GM19372 (cell line): ENCODE results near the gene CFHR2.
A peak's percentile ranks its signal among the peaks of the same experiment; 100 is the strongest.
"Not testable (repeated sequence)": the region's sequence is repeated elsewhere in the genome, so short reads cannot be mapped to it uniquely, and the experiment has no call there.

ENCODE experiments used
- ATAC-seq: cut with Tn5 transposase; IDR thresholded peaks from one replicate; pipeline ENCODE4 v1.9.1; 2021; ENCODE audit warnings: mild to moderate bottlenecking, low read depth, moderate library complexity; ENCODE audit not compliant: unreplicated experiment

Gene CFHR2

DNA sequence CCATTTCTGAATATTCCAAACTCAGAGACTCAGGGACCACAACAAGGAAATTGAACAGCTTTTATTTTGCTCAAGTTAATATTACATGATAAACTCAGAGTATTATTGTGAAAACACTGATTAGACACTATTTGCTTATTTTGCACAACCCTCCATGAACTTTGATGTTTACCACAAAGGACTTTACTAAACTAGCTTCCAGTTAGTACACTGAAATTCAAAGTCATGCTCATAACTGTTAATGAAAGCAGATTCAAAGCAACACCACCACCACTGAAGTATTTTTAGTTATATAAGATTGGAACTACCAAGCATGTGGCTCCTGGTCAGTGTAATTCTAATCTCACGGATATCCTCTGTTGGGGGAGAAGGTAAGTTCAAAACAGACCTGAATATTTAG, at the start of gene CFHR2:
CFHR2 (plus strand) TSS at position 171 of the 400 bp plus-strand sequence; CDS start at position 314, 143 bp downstream.
- ATAC-seq, result not testable (repeated sequence)

GRCh38 chr1:196896355-196896754, 47.2 kb upstream of the CFHR2 start:
- ATAC-seq, result no peak

GRCh38 chr1:196897158-196897828, 46.2 kb upstream of the CFHR2 start:
- ATAC-seq, result no peak

DNA sequence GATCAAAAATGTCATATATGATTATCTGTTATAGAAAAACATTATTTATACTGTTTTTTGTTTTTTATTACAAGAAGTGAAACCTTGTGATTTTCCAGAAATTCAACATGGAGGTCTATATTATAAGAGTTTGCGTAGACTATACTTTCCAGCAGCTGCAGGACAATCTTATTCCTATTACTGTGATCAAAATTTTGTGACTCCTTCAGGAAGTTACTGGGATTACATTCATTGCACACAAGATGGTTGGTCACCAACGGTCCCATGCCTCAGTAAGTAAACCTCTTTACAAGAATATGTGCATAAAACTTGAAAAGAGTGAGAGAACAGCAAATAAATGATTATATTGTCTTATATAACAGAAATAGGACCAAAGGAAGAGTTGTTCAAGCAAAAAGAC, 41.2 kb upstream of the CFHR2 start:
- ATAC-seq, result no peak

- ATAC-seq, result no peak
Observed at GRCh38 chr1:196910215-196910614, 33.3 kb upstream of the CFHR2 start.

- ATAC-seq, result not testable (repeated sequence)
Observed at GRCh38 chr1:196912283-196912682, 31.3 kb upstream of the CFHR2 start.

- ATAC-seq, result not testable (repeated sequence)
Observed at GRCh38 chr1:196926839-196927238, 16.7 kb upstream of the CFHR2 start.

DNA sequence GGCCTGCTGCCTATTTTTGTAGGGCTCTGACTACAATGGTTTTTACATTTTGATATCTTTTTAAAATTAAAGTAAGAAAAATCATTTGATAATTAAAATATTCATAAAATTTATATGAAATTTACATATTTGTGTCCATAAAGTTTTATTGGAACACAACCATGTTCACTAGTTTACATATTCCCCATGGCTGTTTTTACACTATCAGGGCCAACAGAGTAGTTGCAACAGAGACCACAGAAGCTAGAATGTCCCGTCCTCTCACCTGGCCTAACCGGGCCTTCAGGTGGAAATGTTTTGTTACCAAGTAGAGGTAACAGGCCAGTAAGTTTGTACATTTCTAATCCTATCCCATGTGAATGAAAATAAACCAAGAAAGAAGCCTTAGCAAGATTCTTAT, 10.7 kb upstream of the CFHR2 start:
- ATAC-seq, result not testable (repeated sequence)

- ATAC-seq, result no peak
Observed at GRCh38 chr1:196933531-196934189, 9.9 kb upstream of the CFHR2 start.

DNA sequence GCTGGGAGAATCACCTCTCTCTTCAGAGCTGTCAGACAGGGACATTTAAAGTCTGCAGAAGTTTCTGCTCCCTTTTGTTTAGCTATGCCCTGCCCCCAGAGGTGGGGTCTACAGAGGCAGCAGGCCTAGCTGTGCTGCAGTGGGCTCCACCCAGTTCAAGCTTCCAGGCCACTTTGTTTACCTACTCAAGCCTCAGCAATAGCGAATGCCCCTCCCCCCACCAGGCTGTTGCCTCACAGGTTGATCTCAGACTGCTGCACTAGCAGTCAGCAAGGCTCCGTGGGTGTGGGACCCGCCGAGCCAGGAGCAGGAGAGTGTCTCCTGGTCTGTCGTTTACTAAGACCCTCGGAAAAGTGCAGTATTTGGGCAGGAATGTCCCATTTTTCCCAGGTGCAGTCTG, 2.1 kb upstream of the CFHR2 start:
- ATAC-seq, result not testable (repeated sequence)

GRCh38 chr1:196951711-196952394, 8.3 kb downstream of the CFHR2 start:
- ATAC-seq, result peak; percentile 60

GRCh38 chr1:196954778-196955177, 11.2 kb downstream of the CFHR2 start:
- ATAC-seq, result no peak

- ATAC-seq, result no peak
Observed at GRCh38 chr1:196955926-196956325, 12.4 kb downstream of the CFHR2 start.

DNA sequence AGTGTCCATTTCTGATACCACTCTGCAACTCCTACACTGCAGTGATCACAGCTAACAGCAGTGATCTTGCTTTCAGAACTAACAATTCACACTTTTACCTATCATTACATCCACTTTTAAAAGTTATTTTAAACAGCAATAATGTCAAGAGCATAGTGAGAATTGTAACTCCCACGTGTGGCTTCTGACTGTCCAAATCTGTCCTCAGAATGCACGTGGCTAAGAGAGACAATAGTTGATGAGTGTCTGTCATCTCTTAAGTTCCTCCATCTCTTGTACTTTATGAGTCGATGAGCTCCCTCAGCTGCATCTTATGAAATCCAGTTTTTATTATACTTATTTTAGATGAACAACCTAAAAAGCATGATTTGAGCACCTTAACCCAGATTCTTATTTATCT, 17.3 kb downstream of the CFHR2 start:
- peak; percentile 68 for ATAC-seq

- no peak for ATAC-seq
Observed at GRCh38 chr1:196970182-196970581, 26.6 kb downstream of the CFHR2 start.

GRCh38 chr1:196976278-196976677, 32.7 kb downstream of the CFHR2 start:
- ATAC-seq, result no peak

DNA sequence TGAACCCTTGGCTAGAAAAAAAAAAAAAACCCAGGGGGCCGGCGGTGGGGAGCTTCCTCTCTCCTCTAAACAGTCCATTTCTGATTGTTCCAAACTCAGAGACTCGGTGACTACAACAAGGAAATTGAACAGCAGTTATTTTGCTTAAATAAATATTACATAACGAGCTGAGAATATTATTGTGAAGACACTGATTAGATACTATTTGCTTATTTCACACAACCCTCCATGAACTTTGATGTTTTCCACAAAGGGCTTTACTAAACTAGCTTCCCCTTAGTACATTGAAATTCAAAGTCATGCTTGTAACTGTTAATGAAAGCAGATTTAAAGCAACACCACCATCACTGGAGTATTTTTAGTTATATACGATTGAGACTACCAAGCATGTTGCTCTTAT, 33.7 kb downstream of the CFHR2 start, which contains the start of gene CFHR5:
CFHR5 (plus strand) TSS at position 279 of the 400 bp plus-strand sequence; CDS start at position 388, 109 bp downstream.
- ATAC-seq, result no peak

GRCh38 chr1:196980859-196981258, 37.3 kb downstream of the CFHR2 start:
- no peak for ATAC-seq

DNA sequence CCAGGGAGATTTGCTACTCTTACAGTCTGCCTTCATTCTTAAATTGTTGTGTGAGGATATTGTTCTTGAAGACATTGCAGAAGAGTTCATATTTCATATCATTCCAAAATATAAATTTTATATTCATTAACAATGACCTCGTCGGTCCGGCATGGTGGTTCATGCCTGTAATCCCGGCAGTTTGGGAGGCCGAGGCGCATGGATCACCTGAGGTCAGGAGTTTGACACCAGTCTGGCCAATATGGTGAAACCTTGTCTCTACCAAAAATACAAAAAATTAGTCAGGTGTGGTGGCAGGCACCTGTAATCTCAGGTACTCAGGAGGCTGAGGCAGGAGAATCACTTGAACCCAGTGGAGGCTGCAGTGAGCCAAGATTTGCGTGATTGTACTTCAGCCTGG, 38.7 kb downstream of the CFHR2 start:
- ATAC-seq, result not testable (repeated sequence)

- not testable (repeated sequence) for ATAC-seq
Observed at GRCh38 chr1:196991919-196992651, 48.5 kb downstream of the CFHR2 start.

- ATAC-seq, result no peak
Observed at GRCh38 chr1:196993916-196994315, 50.4 kb downstream of the CFHR2 start.
